ENCODE measurements around the gene SLC9A4.
"Not testable (repeated sequence)": the region's sequence is repeated elsewhere in the genome, so short reads cannot be mapped to it uniquely, and the experiment has no call there.

SLC9A4 gene

DNA sequence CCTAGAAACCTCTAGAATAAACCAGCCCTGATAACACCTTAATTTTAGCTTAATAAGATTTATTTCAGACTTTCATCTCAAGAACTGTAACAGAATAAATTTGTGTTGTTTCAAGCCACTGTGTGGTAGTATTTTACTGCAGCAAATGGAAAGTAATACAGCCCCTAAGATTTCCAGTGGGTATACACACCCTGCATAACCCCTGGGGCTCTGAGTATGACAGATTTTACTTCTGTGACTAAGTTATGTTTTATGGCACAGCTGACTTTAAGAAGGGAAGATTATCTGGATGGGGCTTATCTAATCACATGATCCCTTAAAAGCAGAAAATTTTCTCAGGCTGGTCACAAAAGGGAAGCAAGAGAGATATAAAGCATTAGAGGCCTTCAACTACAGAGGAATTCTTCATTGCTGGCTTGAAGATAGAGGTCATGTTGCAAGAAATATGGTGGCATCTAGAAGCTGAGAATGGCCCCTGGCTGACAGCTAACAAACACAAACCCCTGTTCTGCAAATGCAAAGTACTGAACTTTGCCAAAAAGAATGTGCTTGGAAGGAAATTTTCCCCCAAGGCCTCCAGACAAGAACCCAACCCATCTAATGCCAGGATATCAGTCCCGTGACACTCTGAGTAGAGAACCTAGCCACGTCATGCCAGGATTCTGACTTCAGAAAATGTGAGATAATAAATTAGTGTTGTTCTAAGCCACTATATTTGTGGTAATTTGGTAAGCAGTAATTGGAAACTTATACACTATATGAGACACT, 78.5 kb downstream of the SLC9A4 start:
- DNase-seq = no peak

GRCh38 chr2:102553601-102554000, 80.6 kb downstream of the SLC9A4 start:
- no peak for DNase-seq

- DNase-seq = no peak
Measured at GRCh38 chr2:102558463-102558862, 85.4 kb downstream of the SLC9A4 start.

DNA sequence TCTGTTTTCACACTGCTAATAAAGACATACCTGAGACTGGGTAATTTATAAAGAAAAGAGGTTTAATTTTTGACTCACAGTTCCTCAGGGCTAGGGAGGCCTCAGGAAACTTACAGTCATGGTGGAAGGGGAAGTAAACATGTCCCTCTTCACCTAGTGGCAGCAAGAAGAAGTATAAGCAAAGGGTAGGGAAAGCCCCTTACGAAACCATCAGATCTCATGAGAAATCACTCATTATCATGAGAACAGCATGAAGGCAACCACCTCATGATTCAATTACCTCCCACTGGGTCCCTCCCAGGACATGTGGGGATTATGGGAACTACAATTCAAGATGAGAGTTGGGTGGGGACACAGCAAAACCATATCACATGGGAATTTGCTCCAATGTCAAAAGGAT, 89.5 kb downstream of the SLC9A4 start:
- DNase-seq = not testable (repeated sequence)

- no peak for DNase-seq
Measured at GRCh38 chr2:102575888-102576287, 102.9 kb downstream of the SLC9A4 start.

DNA sequence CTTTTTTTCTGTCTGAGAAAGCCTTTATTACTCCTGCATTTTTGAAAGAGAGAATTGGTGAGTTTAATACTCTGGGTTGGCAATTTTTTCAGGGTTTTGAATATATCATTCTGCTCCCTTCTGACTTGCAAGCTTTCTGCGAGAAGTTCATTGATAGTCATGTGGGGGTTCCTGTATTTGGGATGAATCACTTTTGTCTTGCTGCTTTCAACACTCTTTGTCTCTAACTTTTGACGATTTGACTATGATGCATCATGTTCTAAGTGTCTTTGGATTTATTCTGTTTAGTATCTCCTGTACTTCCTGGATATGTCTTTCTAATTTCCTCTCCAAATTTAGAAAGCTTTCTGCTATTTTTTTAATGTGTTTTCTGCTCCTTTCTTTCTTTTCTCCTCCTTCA, 105.3 kb downstream of the SLC9A4 start:
- no peak for DNase-seq

GRCh38 chr2:102581911-102582310, 108.9 kb downstream of the SLC9A4 start:
- no peak for DNase-seq

DNA sequence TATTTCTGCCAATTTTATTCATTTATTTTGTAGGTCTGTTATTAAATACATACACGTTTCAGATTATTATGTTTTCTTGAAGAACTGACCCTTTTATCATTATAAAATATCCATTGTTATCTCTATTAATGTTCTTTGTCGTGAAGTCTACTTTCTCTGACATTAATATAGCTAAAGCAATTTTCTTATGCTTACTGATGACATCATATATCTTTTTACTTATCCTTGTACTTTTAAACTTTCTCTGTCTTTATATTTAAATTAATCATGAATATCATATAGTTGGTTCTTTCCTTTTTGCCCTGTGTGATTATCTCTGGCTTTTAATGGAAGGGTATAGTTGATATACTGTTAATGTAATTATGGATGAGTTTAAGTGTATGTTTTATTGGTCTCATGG, 109.8 kb downstream of the SLC9A4 start:
- DNase-seq = no peak
